ENCODE results near the gene EEF1G. TPM values are rescaled to one million over a fixed set of nuclear protein-coding genes. Genes with fewer than 3 reads are reported as not detected.

The EEF1G gene
- total and polyA plus RNA-seq, 9 of the 15 experiments (the other 6 are each of a cell fraction or from before 2014, with no cell fraction given): 985 to 2,349 (median 2,035) TPM

GRCh38 chr11:62601372-62602140 is 27.9 kb upstream of the EEF1G start, which contains the start of gene MTA2 (continued):
- 0 out of 2 replicates have a peak, but pooled peaks have one; percentile 69 for TF ChIP-seq ZNF511 (CRISPR knock-in tag; IDR thresholded peaks at IDR 0.05)
- TF ChIP-seq TEAD4 (IDR thresholded peaks at IDR 0.05; ENCODE audit: low read length): no peak
- TF ChIP-seq TEAD4 (CRISPR knock-in tag; IDR thresholded peaks at IDR 0.05; ENCODE audit: borderline replicate concordance): no peak
- TF ChIP-seq NR2F6 (CRISPR knock-in tag; IDR thresholded peaks at IDR 0.05): no peak
- no peak for TF ChIP-seq SETDB1 (IDR thresholded peaks at IDR 0.05; ENCODE audit: low read length)
- no peak for TF ChIP-seq RFX7 (CRISPR knock-in tag; IDR thresholded peaks at IDR 0.05)

DNA sequence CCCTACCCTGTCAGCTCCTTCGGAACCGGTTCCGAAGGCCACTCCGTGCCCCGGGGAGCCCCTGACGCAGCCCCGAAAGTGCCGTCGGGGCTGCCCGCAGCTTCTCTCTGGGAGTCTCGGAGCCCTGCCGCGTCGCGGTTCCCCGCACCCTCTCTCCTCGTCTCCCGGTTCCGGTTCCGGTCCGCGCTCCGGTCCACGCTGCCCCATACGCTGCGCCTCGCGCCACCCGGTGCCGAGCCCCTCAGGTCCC is 27.4 kb upstream of the EEF1G start:
- peaks cover 14 to 42% of the 10 kb centered on the region in 2 experiments; a peak in 4 of 5 replicates for H3K4me1 ChIP-seq (replicated peaks in 1 of 2; ENCODE audit: control insufficient read depth in 2 of 2, insufficient read depth in 2 of 2, low read length in 2 of 2)
- no peaks in the 10 kb centered on the region for H3K9me3 ChIP-seq (replicated peaks; ENCODE audit: control insufficient read depth, insufficient read depth, low read depth, low read length)
- no peaks in the 10 kb centered on the region for H4K20me1 ChIP-seq (replicated peaks; ENCODE audit: control insufficient read depth, insufficient read depth, low read length)
- H3K27me3 ChIP-seq (ENCODE audit: control insufficient read depth in 2 of 2, insufficient read depth in 2 of 2, low read length in 2 of 2): no peaks in the 10 kb centered on the region
- 0% methylated on average over 14 of the region's 30 CpGs for WGBS (ENCODE audit: insufficient coverage, low coverage, missing lambda C conversion rate)
- peak overlapping the region; percentile 95 for H3K4me2 ChIP-seq (ENCODE audit: insufficient read depth, low read length)
- peak overlapping the region; percentile 97 for H3K27ac ChIP-seq (ENCODE audit: extremely low read depth, low read depth, low read length)
- peak overlapping the region; percentile 95 to 100 for H3K9ac ChIP-seq (ENCODE audit: insufficient read depth in 1 of 2, low read depth in 2 of 2, low read length in 2 of 2)
- POLR2A ChIA-PET: interaction anchor here (0.6 to 2.7 kb wide), 15 partner anchors 9 to 255 kb away, joined by 3 to 45 read pairs (median 6); partner anchors contain the start of genes B3GAT3, C11orf98, CSKMT and EEF1G
- peaks cover 46% of the 10 kb centered on the region for H3K79me2 ChIP-seq (ENCODE audit: control insufficient read depth, insufficient read depth, low read length)
- FAIRE-seq (no peak), ATAC-seq (no peak; the same call in 2 of the 3 replicates), DNase-seq (ENCODE audit: extremely low read depth in 1 of 4, low spot score in 3 of 4) (peak in 3 of 4 experiments; percentile 43 to 60 (median 56))
- CTCF ChIA-PET (ENCODE audit: low intra/inter-chr PET ratio): no interaction called here
- H3K9me1 ChIP-seq (ENCODE audit: control insufficient read depth, insufficient read depth, low read length): no peaks in the 10 kb centered on the region
- H2AFZ ChIP-seq (ENCODE audit: low read depth, low read length): peak overlapping the region; percentile 78
- peaks cover 72% of the 10 kb centered on the region for H3K36me3 ChIP-seq (ENCODE audit: control insufficient read depth, insufficient read depth, low read length)
- intact Hi-C loops (cut with micrococcal nuclease) (loop anchor here (5.0 kb wide), 1 partner anchor 71 kb away; the partner anchor contains the start of genes LBHD1 and UQCC3), in situ Hi-C loops (cut with MboI) (no loop called here)
- BruUV-seq (replicated peaks): no TSS peak
- H3K4me3 ChIP-seq: peak overlapping the region; percentile 95
- TF ChIP-seq CXXC5 (CRISPR knock-in tag; IDR thresholded peaks at IDR 0.05) (peak; percentile 61; the same call in 1 of the 2 replicates), EP400 (IDR thresholded peaks at IDR 0.05) (peak; percentile 64; the same call in 1 of the 2 replicates), ZNF695 (CRISPR knock-in tag; IDR thresholded peaks at IDR 0.05) (no peak), RCOR1 (IDR thresholded peaks at IDR 0.05; ENCODE audit: borderline replicate concordance in 1 of 2, low read depth in 2 of 2, low read length in 2 of 2) (no peak), VEZF1 (CRISPR knock-in tag; IDR thresholded peaks at IDR 0.05) (0 out of 2 replicates have a peak, but pooled peaks have one; percentile 9), SAP30 (IDR thresholded peaks at IDR 0.05; ENCODE audit: borderline replicate concordance, insufficient read depth, low read depth, low read length, poor library complexity, severe bottlenecking) (peak; percentile 15)

Data from K562 (cell line).